ENCODE data around the gene INAFM2. TPM values are rescaled to one million over a fixed set of nuclear protein-coding genes. Genes with fewer than 3 reads are reported as not detected.

The INAFM2 gene
- total and polyA plus RNA-seq, 10 of the 15 experiments (the other 5 are each of a cell fraction or from before 2014, with no cell fraction given): 0.75 to 8.1 (median 3.9) TPM

DNA sequence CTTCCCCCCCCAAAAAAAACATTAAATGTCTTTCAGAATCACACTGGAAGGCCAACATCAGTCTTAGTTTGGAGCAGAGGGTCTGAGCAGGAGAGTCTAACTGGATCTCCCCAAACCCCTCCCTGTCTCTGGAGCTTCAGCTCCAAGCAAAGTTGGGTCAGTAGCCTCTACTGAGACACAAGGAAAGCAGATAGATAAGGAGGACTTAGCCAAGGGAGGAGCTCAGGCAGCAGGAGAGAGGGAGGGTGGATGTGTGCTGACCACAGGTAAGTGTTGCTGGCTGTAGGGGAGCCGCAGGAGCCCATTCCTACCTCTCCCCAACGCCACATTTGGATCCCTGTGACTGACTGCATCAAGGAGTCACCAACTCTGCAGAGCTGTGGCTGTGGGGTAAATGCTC, 22.7 kb upstream of the INAFM2 start (continued):
- TF ChIP-seq, protein P1, sequence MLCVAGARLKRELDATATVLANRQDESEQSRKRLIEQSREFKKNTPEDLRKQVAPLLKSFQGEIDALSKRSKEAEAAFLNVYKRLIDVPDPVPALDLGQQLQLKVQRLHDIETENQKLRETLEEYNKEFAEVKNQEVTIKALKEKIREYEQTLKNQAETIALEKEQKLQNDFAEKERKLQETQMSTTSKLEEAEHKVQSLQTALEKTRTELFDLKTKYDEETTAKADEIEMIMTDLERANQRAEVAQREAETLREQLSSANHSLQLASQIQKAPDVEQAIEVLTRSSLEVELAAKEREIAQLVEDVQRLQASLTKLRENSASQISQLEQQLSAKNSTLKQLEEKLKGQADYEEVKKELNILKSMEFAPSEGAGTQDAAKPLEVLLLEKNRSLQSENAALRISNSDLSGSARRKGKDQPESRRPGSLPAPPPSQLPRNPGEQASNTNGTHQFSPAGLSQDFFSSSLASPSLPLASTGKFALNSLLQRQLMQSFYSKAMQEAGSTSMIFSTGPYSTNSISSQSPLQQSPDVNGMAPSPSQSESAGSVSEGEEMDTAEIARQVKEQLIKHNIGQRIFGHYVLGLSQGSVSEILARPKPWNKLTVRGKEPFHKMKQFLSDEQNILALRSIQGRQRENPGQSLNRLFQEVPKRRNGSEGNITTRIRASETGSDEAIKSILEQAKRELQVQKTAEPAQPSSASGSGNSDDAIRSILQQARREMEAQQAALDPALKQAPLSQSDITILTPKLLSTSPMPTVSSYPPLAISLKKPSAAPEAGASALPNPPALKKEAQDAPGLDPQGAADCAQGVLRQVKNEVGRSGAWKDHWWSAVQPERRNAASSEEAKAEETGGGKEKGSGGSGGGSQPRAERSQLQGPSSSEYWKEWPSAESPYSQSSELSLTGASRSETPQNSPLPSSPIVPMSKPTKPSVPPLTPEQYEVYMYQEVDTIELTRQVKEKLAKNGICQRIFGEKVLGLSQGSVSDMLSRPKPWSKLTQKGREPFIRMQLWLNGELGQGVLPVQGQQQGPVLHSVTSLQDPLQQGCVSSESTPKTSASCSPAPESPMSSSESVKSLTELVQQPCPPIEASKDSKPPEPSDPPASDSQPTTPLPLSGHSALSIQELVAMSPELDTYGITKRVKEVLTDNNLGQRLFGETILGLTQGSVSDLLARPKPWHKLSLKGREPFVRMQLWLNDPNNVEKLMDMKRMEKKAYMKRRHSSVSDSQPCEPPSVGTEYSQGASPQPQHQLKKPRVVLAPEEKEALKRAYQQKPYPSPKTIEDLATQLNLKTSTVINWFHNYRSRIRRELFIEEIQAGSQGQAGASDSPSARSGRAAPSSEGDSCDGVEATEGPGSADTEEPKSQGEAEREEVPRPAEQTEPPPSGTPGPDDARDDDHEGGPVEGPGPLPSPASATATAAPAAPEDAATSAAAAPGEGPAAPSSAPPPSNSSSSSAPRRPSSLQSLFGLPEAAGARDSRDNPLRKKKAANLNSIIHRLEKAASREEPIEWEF (IDR thresholded peaks at IDR 0.05; ENCODE audit: insufficient replicate concordance, low read depth, low read length): no peak
- no peak for TF ChIP-seq BHLHE40 (IDR thresholded peaks at IDR 0.05; ENCODE audit: borderline replicate concordance in 1 of 2, low read depth in 2 of 2, low read length in 1 of 2)
- no peak for TF ChIP-seq TBL1XR1 (IDR thresholded peaks at IDR 0.05; ENCODE audit: low read depth, low read length)
- no peak for TF ChIP-seq POLR2AphosphoS2 (IDR thresholded peaks at IDR 0.05; ENCODE audit: low read depth, low read length)
- TF ChIP-seq MTA2 (IDR thresholded peaks at IDR 0.05; ENCODE audit: low read depth): no peak

DNA sequence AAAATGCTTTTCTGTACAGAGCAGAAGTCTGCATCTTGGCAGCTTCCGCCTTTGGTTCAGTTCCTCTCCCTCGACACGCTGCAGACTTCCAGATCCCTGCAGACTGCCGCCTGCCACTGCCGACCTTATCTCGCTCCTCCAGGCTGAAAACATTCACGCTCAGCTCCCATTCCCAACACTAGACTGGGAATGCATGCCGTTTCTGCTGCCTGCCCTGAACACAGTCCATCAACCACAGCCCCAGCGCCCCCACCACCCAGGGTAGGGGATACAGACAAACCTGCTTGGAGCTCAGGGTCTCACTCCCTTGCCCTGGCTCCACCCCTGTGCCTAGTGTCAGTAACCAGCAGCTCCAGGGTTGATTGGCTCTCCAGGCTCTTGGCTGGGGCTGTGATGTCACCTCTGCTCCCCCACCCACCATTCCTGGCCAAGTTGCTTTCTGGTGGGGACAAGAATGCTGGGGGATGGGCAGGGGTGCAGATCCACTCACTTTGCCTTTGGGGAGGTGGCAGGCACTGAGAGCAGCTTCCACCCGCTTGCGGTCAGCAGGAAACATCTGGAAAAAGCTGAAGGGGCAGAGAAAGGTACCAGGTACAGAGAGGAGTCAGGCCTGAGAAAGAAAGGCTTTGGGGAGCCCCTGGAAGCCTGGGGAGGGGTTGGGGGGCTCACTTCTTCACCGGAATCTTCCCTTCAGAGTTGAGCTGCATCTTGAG, 21.9 kb upstream of the INAFM2 start:
- 66% methylated on average over 12 of the region's 12 CpGs for WGBS (ENCODE audit: insufficient coverage, insufficient replicate concordance, low lambda C conversion rate, missing lambda C conversion rate)
- no peak overlapping the region for H3K4me2 ChIP-seq (ENCODE audit: control insufficient read depth, insufficient read depth)
- intact Hi-C loops (cut with micrococcal nuclease; ENCODE audit: unreplicated experiment) (no loop called here), in situ Hi-C loops (cut with MboI) (no loop called here)
- no TSS peak for BruUV-seq (replicated peaks)
- no peaks in the 10 kb centered on the region for H3K79me2 ChIP-seq (ENCODE audit: control insufficient read depth, insufficient read depth, low read length)
- DNase-seq (ENCODE audit: low read depth, low spot score) (no peak), FAIRE-seq (no peak), ATAC-seq (no peak)
- CTCF ChIA-PET: interaction anchor here (0.9 to 1.4 kb wide), 2 partner anchors 22 to 84 kb away, joined by 4 to 5 read pairs; no protein-coding TSS in a partner anchor
- H2AFZ ChIP-seq (ENCODE audit: control insufficient read depth, low read depth, low read length): no peak overlapping the region
- H3K4me1 ChIP-seq (ENCODE audit: control insufficient read depth, insufficient read depth, low read length): no peaks in the 10 kb centered on the region
- RAD21 ChIA-PET (ENCODE audit: unreplicated experiment): interaction anchor here (1.4 kb wide), 1 partner anchor 35 kb away, joined by 4 read pairs; no protein-coding TSS in a partner anchor
- no peaks in the 10 kb centered on the region for H4K20me1 ChIP-seq (ENCODE audit: control insufficient read depth, insufficient read depth)
- H3K27me3 ChIP-seq (replicated peaks in 1 of 2; ENCODE audit: control insufficient read depth in 2 of 2, insufficient read depth in 2 of 2, low read length in 1 of 2): no peaks in the 10 kb centered on the region
- POLR2A ChIA-PET: no interaction called here
- no peaks in the 10 kb centered on the region for H3K36me3 ChIP-seq (ENCODE audit: control insufficient read depth in 2 of 2, insufficient read depth in 2 of 2, low read length in 1 of 2)
- no peak overlapping the region for H3K27ac ChIP-seq (ENCODE audit: control insufficient read depth, insufficient read depth)
- H3K4me3 ChIP-seq: no peak overlapping the region
- TF ChIP-seq BMI1 (IDR thresholded peaks at IDR 0.05; ENCODE audit: borderline replicate concordance) (no peak), NR2C1 (IDR thresholded peaks at IDR 0.05) (no peak), ZNF207 (IDR thresholded peaks at IDR 0.05; ENCODE audit: borderline replicate concordance) (no peak), MXI1 (IDR thresholded peaks at IDR 0.05; ENCODE audit: low read depth, low read length) (no peak), KAT2A (conservative IDR thresholded peaks at IDR 0.05; ENCODE audit: control insufficient read depth, low read depth, low read length) (no peak), SREBF1 (IDR thresholded peaks at IDR 0.05; ENCODE audit: low read length) (no peak), STAT3 (IDR thresholded peaks at IDR 0.05; ENCODE audit: low read depth, low read length) (no peak)
- TF ChIP-seq, protein P2, sequence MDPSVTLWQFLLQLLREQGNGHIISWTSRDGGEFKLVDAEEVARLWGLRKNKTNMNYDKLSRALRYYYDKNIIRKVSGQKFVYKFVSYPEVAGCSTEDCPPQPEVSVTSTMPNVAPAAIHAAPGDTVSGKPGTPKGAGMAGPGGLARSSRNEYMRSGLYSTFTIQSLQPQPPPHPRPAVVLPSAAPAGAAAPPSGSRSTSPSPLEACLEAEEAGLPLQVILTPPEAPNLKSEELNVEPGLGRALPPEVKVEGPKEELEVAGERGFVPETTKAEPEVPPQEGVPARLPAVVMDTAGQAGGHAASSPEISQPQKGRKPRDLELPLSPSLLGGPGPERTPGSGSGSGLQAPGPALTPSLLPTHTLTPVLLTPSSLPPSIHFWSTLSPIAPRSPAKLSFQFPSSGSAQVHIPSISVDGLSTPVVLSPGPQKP (IDR thresholded peaks at IDR 0.05; ENCODE audit: low read depth, low read length): no peak
- no peaks in the 10 kb centered on the region; the same call in 2 of the 3 replicates for H3K9me3 ChIP-seq (replicated peaks; ENCODE audit: control insufficient read depth, insufficient read depth, low read length)
- no peak overlapping the region for H3K9ac ChIP-seq (ENCODE audit: control insufficient read depth, insufficient read depth, low read length)
- SMC1A ChIA-PET (ENCODE audit: uncharacterized antibody, unreplicated experiment): no interaction called here
